ENCODE data around the gene APOO.

DNA sequence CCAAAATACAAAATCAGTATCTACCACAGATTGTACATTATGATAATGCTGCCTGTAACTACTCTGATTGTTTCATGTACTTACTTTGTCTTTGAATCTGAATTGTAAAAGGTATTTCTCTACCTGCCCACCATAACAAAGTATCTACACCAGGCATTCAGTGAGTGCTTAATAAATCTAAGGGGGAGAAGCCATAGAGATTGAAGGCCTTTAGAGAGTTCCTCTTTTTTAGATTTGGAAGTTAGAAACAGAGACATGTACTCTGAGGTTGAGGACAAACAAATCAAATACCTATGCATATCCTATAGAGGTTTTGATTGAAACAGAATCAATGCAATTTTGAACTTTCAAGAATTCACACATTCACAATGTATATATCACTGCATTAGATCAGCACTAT, 82.1 kb downstream of the APOO start:
- TF ChIP-seq, protein P1, sequence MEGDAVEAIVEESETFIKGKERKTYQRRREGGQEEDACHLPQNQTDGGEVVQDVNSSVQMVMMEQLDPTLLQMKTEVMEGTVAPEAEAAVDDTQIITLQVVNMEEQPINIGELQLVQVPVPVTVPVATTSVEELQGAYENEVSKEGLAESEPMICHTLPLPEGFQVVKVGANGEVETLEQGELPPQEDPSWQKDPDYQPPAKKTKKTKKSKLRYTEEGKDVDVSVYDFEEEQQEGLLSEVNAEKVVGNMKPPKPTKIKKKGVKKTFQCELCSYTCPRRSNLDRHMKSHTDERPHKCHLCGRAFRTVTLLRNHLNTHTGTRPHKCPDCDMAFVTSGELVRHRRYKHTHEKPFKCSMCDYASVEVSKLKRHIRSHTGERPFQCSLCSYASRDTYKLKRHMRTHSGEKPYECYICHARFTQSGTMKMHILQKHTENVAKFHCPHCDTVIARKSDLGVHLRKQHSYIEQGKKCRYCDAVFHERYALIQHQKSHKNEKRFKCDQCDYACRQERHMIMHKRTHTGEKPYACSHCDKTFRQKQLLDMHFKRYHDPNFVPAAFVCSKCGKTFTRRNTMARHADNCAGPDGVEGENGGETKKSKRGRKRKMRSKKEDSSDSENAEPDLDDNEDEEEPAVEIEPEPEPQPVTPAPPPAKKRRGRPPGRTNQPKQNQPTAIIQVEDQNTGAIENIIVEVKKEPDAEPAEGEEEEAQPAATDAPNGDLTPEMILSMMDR (IDR thresholded peaks at IDR 0.05 in 8 of 11, conservative IDR thresholded peaks at IDR 0.05 in 3 of 11) = no peak
- TF ChIP-seq POLR2A (IDR thresholded peaks at IDR 0.05) = no peak
- TF ChIP-seq POLR2AphosphoS5 (IDR thresholded peaks at IDR 0.05) = no peak

Measured in spleen (tissue), 7 donors.